Loucy (cell line): Measurements from ENCODE around the gene SAPCD1.

Experiments
- H2AFZ ChIP-seq: fragments of 200-600 bp; sonication (generic); 2 replicates; pipeline ENCODE4 v1.6.0; 2016; ENCODE audit warnings: antibody characterized with exemption, mild to moderate bottlenecking, low read length, moderate library complexity
- H3F3A ChIP-seq: fragments of 200-600 bp; 2 replicates; pipeline ENCODE4 v1.6.0; 2016; ENCODE audit warnings: antibody characterized with exemption, low read depth, mild to moderate bottlenecking
- H3K27me3 ChIP-seq: fragments of 200-600 bp; sonication (generic); 2 replicates; pipeline ENCODE4 v1.6.1; 2014; ENCODE audit warnings: low read length, mild to moderate bottlenecking; ENCODE audit not compliant: insufficient read depth, poor library complexity, severe bottlenecking
- H3K36me3 ChIP-seq: fragments of 200-600 bp; sonication (generic); 2 replicates; pipeline ENCODE4 v1.6.1; 2016; ENCODE audit warnings: low read length; ENCODE audit not compliant: insufficient read depth
- H3K4me1 ChIP-seq: fragments of 200-600 bp; sonication (generic); 2 replicates; pipeline ENCODE4 v1.5.1; 2014; ENCODE audit warnings: low read length, mild to moderate bottlenecking; ENCODE audit not compliant: insufficient read depth, poor library complexity, severe bottlenecking
- H3K4me2 ChIP-seq: fragments of 200-600 bp; sonication (generic); 2 replicates; pipeline ENCODE4 v1.6.0; 2014; ENCODE audit warnings: antibody characterized with exemption, low read length, low read depth, mild to moderate bottlenecking; ENCODE audit not compliant: poor library complexity, severe bottlenecking
- H3K4me3 ChIP-seq: fragments of 200-600 bp; sonication (generic); 2 replicates; pipeline ENCODE4 v1.5.1; 2014; ENCODE audit warnings: low read length, mild to moderate bottlenecking, mixed read lengths; ENCODE audit not compliant: poor library complexity, severe bottlenecking
- H3K79me2 ChIP-seq: fragments of 200-600 bp; sonication (generic); 2 replicates; pipeline ENCODE4 v1.6.1; 2014; ENCODE audit warnings: low read length; ENCODE audit not compliant: insufficient read depth
- H3K9ac ChIP-seq: fragments of 200-600 bp; sonication (generic); 2 replicates; pipeline ENCODE4 v1.6.0; 2014; ENCODE audit warnings: mild to moderate bottlenecking, low read depth, low read length, moderate library complexity; ENCODE audit not compliant: poor library complexity, severe bottlenecking
- H3K9me2 ChIP-seq: fragments of 200-600 bp; sonication (generic); replicated peaks from 2 replicates; pipeline ENCODE4 v1.6.1; 2016; ENCODE audit warnings: low read depth, low read length, mixed read lengths
- H3K9me3 ChIP-seq: fragments of 200-600 bp; sonication (generic); 2 replicates; pipeline ENCODE4 v1.6.1; 2014; ENCODE audit warnings: mild to moderate bottlenecking, antibody characterized with exemption, low read length, low read depth; ENCODE audit not compliant: insufficient read depth
- H4K20me1 ChIP-seq: fragments of 200-600 bp; sonication (generic); 2 replicates; pipeline ENCODE4 v1.6.0; 2014; ENCODE audit warnings: antibody characterized with exemption, low read length, mild to moderate bottlenecking; ENCODE audit not compliant: insufficient read depth, poor library complexity, severe bottlenecking
- CTCF ChIP-seq: fragments of 200-600 bp; sonication (generic); conservative IDR thresholded peaks from 2 replicates; pipeline ENCODE4 v1.5.1; 2014; ENCODE audit warnings: mild to moderate bottlenecking, antibody characterized with exemption, low read length
- EZH2phosphoT487 ChIP-seq: fragments of 200-600 bp; IDR thresholded peaks from 2 replicates; pipeline ENCODE4 v1.6.1; 2018; ENCODE audit warnings: antibody characterized with exemption, mild to moderate bottlenecking, moderate library complexity, borderline replicate concordance

The SAPCD1 gene

DNA sequence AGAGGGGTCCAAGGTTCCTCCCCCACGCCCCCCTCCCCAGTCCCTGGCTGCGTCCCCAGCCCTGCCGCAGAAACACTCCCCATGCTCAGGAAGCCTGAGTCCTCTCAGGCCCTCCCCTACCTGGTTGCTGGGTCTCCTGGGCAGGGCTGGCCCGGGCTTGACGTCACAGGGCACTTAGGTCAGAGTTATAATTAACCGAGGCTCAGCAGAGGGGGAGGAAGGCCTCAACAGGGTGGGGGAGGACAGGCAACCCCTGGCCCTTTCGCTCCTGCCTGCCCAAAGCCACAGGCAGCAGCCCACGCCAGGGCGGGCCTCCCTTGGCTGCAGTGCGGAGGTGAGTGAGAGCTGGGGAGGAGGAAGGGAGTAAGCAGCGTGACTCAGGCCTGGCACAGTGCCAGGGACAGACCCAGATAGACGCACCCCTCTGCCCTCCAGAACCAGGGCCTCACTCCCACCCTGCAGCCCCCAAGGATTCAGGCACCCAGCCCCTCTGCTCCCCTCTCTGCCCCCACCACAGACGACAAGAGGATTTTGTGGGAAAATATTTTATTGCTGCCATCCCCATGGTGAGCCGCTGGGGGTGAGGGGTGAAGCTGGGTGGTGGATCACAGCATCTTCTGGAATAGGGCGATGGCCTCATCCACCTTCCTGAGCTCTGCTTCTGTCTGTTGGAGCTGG is 14.7 kb downstream of the SAPCD1 start, which contains the start of gene VWA7:
Gene VWA7, minus strand, starts transcription at position 340 of the 678 bp plus-strand sequence. CDS start 549 bp downstream, outside the sequence.
- Histone ChIP-seq H3K4me3 (no peak within 1 kb of the TSS), H3F3A (no peaks in the 10 kb centered on the region), H3K27me3 (no peaks in the 10 kb centered on the region), H3K4me1 (peaks cover 16% of the 10 kb centered on the region), H3K36me3 (peaks cover 27% of the 10 kb centered on the region; the same call in 1 of the 2 replicates), H3K9ac (no peak within 1 kb of the TSS), H4K20me1 (no peaks in the 10 kb centered on the region), H3K9me2 (no peaks in the 10 kb centered on the region), H3K9me3 (no peaks in the 10 kb centered on the region), H3K4me2 (no peak within 1 kb of the TSS), H3K79me2 (no peaks in the 10 kb centered on the region), H2AFZ (no peak within 1 kb of the TSS)
- no peak for TF ChIP-seq EZH2phosphoT487
- no peak for TF ChIP-seq CTCF

- no peak overlapping the region for H3K4me2 ChIP-seq
- H3K79me2 ChIP-seq, result no peaks in the 10 kb centered on the region
- H3K27me3 ChIP-seq, result no peaks in the 10 kb centered on the region
- H3K36me3 ChIP-seq, result peaks cover 32% of the 10 kb centered on the region; the same call in 1 of the 2 replicates
- H3K4me1 ChIP-seq, result peaks cover 13% of the 10 kb centered on the region
- TF ChIP-seq EZH2phosphoT487, result no peak
- no peak for TF ChIP-seq CTCF
- H3K9me2 ChIP-seq, result no peaks in the 10 kb centered on the region
- H2AFZ ChIP-seq, result no peak overlapping the region
- H4K20me1 ChIP-seq, result no peaks in the 10 kb centered on the region
- no peak overlapping the region for H3K9ac ChIP-seq
- H3K4me3 ChIP-seq, result no peak overlapping the region
- H3F3A ChIP-seq, result no peaks in the 10 kb centered on the region
- H3K9me3 ChIP-seq, result no peaks in the 10 kb centered on the region
Observed at GRCh38 chr6:31777667-31778050, 15.2 kb downstream of the SAPCD1 start.

DNA sequence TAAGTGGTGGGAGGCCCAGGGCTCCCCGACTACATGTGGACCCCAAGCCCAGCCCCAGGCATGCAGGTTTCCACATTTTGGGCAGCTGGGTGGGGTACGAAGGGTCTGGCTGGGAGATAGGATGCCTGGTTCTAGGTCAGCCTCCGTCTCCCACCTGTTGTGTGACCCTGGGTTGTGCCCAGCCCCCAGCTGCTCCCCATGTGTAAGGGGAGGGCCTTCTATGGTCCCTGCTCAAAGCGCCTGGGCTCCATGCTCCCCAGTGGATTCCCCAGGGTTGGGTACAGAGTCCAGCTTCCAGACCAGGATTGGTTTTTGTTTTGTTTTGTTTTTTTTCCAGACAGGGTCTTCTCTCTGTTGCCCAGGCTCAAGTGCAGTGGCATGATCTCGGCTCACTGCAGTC is 15.7 kb downstream of the SAPCD1 start:
- no peak overlapping the region for H3K9ac ChIP-seq

More for the DNA sequence above, 15.7 kb downstream of the SAPCD1 start:
- Histone ChIP-seq H3K79me2 (no peaks in the 10 kb centered on the region), H3K4me3 (no peak overlapping the region), H3K36me3 (peaks cover 35% of the 10 kb centered on the region; the same call in 1 of the 2 replicates), H2AFZ (no peak overlapping the region), H3K27me3 (no peaks in the 10 kb centered on the region), H3K4me2 (no peak overlapping the region), H4K20me1 (no peaks in the 10 kb centered on the region), H3K9me2 (no peaks in the 10 kb centered on the region), H3K4me1 (peaks cover 8% of the 10 kb centered on the region), H3K9me3 (no peaks in the 10 kb centered on the region), H3F3A (no peaks in the 10 kb centered on the region)
- TF ChIP-seq EZH2phosphoT487 (no peak), CTCF (no peak)
